KMS-11 (cell line): ENCODE results near the gene CDC14B.

Source experiments
- H2AFZ ChIP-seq: fragments of 200-600 bp; sonication (generic); 2 replicates; pipeline ENCODE4 v1.6.1; 2016; ENCODE audit warnings: antibody characterized with exemption, mixed run types, low read depth
- H3K27ac ChIP-seq: fragments of 200-600 bp; sonication (generic); 2 replicates; pipeline ENCODE4 v1.6.1; 2016; ENCODE audit warnings: mild to moderate bottlenecking, mixed run types
- H3K27me3 ChIP-seq: fragments of 200-600 bp; sonication (generic); 2 replicates; pipeline ENCODE4 v1.6.1; 2017; ENCODE audit warnings: mild to moderate bottlenecking, low read depth, mixed run types, moderate library complexity; ENCODE audit not compliant: insufficient read depth
- H3K36me3 ChIP-seq: fragments of 200-600 bp; sonication (generic); 2 replicates; pipeline ENCODE4 v1.6.1; 2017; ENCODE audit warnings: mild to moderate bottlenecking, mixed run types; ENCODE audit not compliant: insufficient read depth
- H3K4me1 ChIP-seq: fragments of 200-600 bp; sonication (generic); 2 replicates; pipeline ENCODE4 v1.6.1; 2016; ENCODE audit warnings: mild to moderate bottlenecking, low read depth, mixed run types; ENCODE audit not compliant: poor library complexity, severe bottlenecking
- H3K4me2 ChIP-seq: fragments of 200-600 bp; sonication (generic); 2 replicates; pipeline ENCODE4 v1.7.0; 2016; ENCODE audit warnings: mild to moderate bottlenecking, mixed run types
- H3K4me3 ChIP-seq: fragments of 200-600 bp; sonication (generic); IDR thresholded peaks from 2 replicates; pipeline ENCODE4 v1.6.1; 2017; ENCODE audit warnings: low read depth, low read length, mixed read lengths; ENCODE audit not compliant: insufficient read depth
- H3K79me2 ChIP-seq: fragments of 200-600 bp; sonication (generic); 2 replicates; pipeline ENCODE4 v1.6.1; 2016; ENCODE audit warnings: low read depth, mixed run types; ENCODE audit not compliant: insufficient read depth
- H3K9ac ChIP-seq: fragments of 200-600 bp; sonication (generic); 2 replicates; pipeline ENCODE4 v1.6.1; 2016; ENCODE audit warnings: mild to moderate bottlenecking, mixed run types
- H4K20me1 ChIP-seq: fragments of 200-600 bp; sonication (generic); 2 replicates; pipeline ENCODE4 v1.6.1; 2016; ENCODE audit warnings: mild to moderate bottlenecking, mixed run types; ENCODE audit not compliant: insufficient read depth
- CTCF ChIP-seq: fragments of 200-600 bp; sonication (generic); conservative IDR thresholded peaks from 2 replicates; pipeline ENCODE4 v1.6.1; 2017; ENCODE audit warnings: low read depth, mild to moderate bottlenecking, antibody characterized with exemption, low read length, moderate library complexity, mixed read lengths

CDC14B gene

GRCh38 chr9:96478829-96479371 is 140.7 kb downstream of the CDC14B start:
- Histone ChIP-seq H3K4me1 (no peaks in the 10 kb centered on the region), H3K36me3 (no peaks in the 10 kb centered on the region), H3K27me3 (no peaks in the 10 kb centered on the region), H3K27ac (no peak overlapping the region), H3K4me3 (no peak overlapping the region), H2AFZ (no peak overlapping the region), H4K20me1 (no peaks in the 10 kb centered on the region), H3K9ac (no peak overlapping the region), H3K79me2 (no peaks in the 10 kb centered on the region), H3K4me2 (no peak overlapping the region)
- no peak for TF ChIP-seq CTCF

- H3K9ac ChIP-seq = no peak overlapping the region
- H4K20me1 ChIP-seq = no peaks in the 10 kb centered on the region
- no peaks in the 10 kb centered on the region for H3K27me3 ChIP-seq
- H2AFZ ChIP-seq = no peak overlapping the region
- H3K36me3 ChIP-seq = no peaks in the 10 kb centered on the region
- H3K4me1 ChIP-seq = no peaks in the 10 kb centered on the region
- no peak overlapping the region for H3K27ac ChIP-seq
- H3K79me2 ChIP-seq = no peaks in the 10 kb centered on the region
- no peak for TF ChIP-seq CTCF
- H3K4me3 ChIP-seq = no peak overlapping the region
- H3K4me2 ChIP-seq = no peak overlapping the region
Observed at GRCh38 chr9:96476591-96476990, 143.1 kb downstream of the CDC14B start.

GRCh38 chr9:96476013-96476412 is 143.6 kb downstream of the CDC14B start:
- H2AFZ ChIP-seq = no peak overlapping the region
- no peak overlapping the region for H3K4me3 ChIP-seq
- no peaks in the 10 kb centered on the region for H4K20me1 ChIP-seq
- H3K4me1 ChIP-seq = no peaks in the 10 kb centered on the region
- no peaks in the 10 kb centered on the region for H3K27me3 ChIP-seq
- no peak overlapping the region for H3K9ac ChIP-seq
- H3K36me3 ChIP-seq = no peaks in the 10 kb centered on the region
- H3K4me2 ChIP-seq = no peak overlapping the region
- TF ChIP-seq CTCF = no peak
- H3K79me2 ChIP-seq = no peaks in the 10 kb centered on the region
- H3K27ac ChIP-seq = no peak overlapping the region

- H3K27me3 ChIP-seq = no peaks in the 10 kb centered on the region
- no peak overlapping the region for H3K4me2 ChIP-seq
- H3K79me2 ChIP-seq = no peaks in the 10 kb centered on the region
- H3K36me3 ChIP-seq = no peaks in the 10 kb centered on the region
- H2AFZ ChIP-seq = no peak overlapping the region
- no peak for TF ChIP-seq CTCF
- H3K9ac ChIP-seq = no peak overlapping the region
- no peak overlapping the region for H3K27ac ChIP-seq
- no peaks in the 10 kb centered on the region for H3K4me1 ChIP-seq
- H4K20me1 ChIP-seq = no peaks in the 10 kb centered on the region
- no peak overlapping the region for H3K4me3 ChIP-seq
Observed at GRCh38 chr9:96467784-96468183, 151.9 kb downstream of the CDC14B start.
